HEK293T (cell line): Measurements from ENCODE around the gene SH3RF3.

Experiments used
- CTCF ChIA-PET: fragments of 350-600 bp; formaldehyde crosslinking; extraction: SDS; loops from one replicate; lab custom pipeline; 2021; ENCODE audit warnings: antibody characterized with exemption, inconsistent platforms; lab: Yijun Ruan, JAX
- POLR2A ChIA-PET: fragments of 350-600 bp; formaldehyde crosslinking; extraction: SDS; loops from one replicate; lab custom pipeline; 2020; ENCODE audit warnings: antibody characterized with exemption, inconsistent platforms; lab: Yijun Ruan, JAX
- DNase-seq: peaks from one replicate; pipeline ENCODE4 v3.0.0; 2012; ENCODE audit warnings: mixed read lengths; ENCODE audit errors: extremely low spot score
- ARNT ChIP-seq: fragments of 450-650 bp; IDR thresholded peaks from 2 replicates; pipeline ENCODE4 v1.6.1; 2017; ENCODE audit warnings: mild to moderate bottlenecking
- BHLHE40 ChIP-seq: fragments of 450-650 bp; IDR thresholded peaks from 2 replicates; pipeline ENCODE4 v1.6.1; 2016; ENCODE audit warnings: mild to moderate bottlenecking, moderate library complexity, borderline replicate concordance
- CTBP1 ChIP-seq: fragments of 450-650 bp; IDR thresholded peaks from 2 replicates; pipeline ENCODE4 v1.6.1; 2016; ENCODE audit warnings: borderline replicate concordance
- ELF4 ChIP-seq: fragments of 450-650 bp; IDR thresholded peaks from 2 replicates; pipeline ENCODE4 v1.6.1; 2017; ENCODE audit warnings: antibody characterized with exemption
- FOXA1 ChIP-seq: fragments of 450-650 bp; IDR thresholded peaks from 2 replicates; pipeline ENCODE4 v1.6.1; 2016; ENCODE audit warnings: mild to moderate bottlenecking
- FOXK2 ChIP-seq: fragments of 450-650 bp; IDR thresholded peaks from 2 replicates; pipeline ENCODE4 v1.6.1; 2016; ENCODE audit warnings: mild to moderate bottlenecking
- FOXM1 ChIP-seq: fragments of 450-650 bp; IDR thresholded peaks from 2 replicates; pipeline ENCODE4 v1.6.1; 2017; ENCODE audit warnings: mild to moderate bottlenecking, borderline replicate concordance
- HDGF ChIP-seq: fragments of 450-650 bp; IDR thresholded peaks from 2 replicates; pipeline ENCODE4 v1.6.1; 2017; ENCODE audit warnings: antibody characterized with exemption, borderline replicate concordance
- L3MBTL2 ChIP-seq: fragments of 450-650 bp; conservative IDR thresholded peaks from 2 replicates; pipeline ENCODE4 v1.6.1; 2016; ENCODE audit warnings: mild to moderate bottlenecking
- LEF1 ChIP-seq: fragments of 450-650 bp; IDR thresholded peaks from 2 replicates; pipeline ENCODE4 v1.6.1; 2017; ENCODE audit warnings: mild to moderate bottlenecking, borderline replicate concordance
- NFRKB ChIP-seq: fragments of 450-650 bp; IDR thresholded peaks from 2 replicates; pipeline ENCODE4 v1.6.1; 2016; ENCODE audit warnings: mild to moderate bottlenecking, moderate library complexity
- SP1 ChIP-seq: fragments of 450-650 bp; IDR thresholded peaks from 2 replicates; pipeline ENCODE4 v1.6.1; 2017
- SUZ12 ChIP-seq: fragments of 450-650 bp; IDR thresholded peaks from 2 replicates; pipeline ENCODE4 v1.6.1; 2016; ENCODE audit warnings: mild to moderate bottlenecking
- TARDBP ChIP-seq: fragments of 450-650 bp; IDR thresholded peaks from 2 replicates; pipeline ENCODE4 v1.6.1; 2016
- ZNF384 ChIP-seq: fragments of 450-650 bp; IDR thresholded peaks from 2 replicates; pipeline ENCODE4 v1.6.1; 2016
- TF ChIP-seq, protein P1 (sequence below): fragments of 450-650 bp; IDR thresholded peaks from 2 replicates; pipeline ENCODE4 v1.6.1; 2016

The SH3RF3 gene

DNA sequence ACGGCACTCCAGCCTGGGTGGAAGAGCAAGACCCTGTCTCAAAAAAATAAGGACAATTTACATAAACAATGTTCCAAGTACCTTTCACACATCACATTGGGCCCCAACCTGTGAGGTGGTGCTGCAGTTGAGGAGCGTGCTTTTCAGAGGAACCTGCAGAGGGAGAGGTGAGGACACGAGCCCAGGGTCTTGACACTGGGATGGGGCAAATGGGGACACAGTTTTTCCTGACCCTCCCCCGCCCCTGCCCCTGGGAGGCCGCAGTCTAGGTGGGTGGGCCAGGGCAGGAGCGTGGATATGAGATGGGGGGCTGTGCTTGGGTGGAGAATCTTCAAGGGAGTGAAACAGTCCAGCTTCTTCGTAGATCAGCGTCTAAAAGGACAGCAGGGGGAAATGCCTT, 371.9 kb downstream of the SH3RF3 start:
- ChIA-PET CTCF (interaction anchor here (0.7 kb wide), 1 partner anchor 41 kb away, joined by 3 read pairs; no protein-coding TSS in a partner anchor), POLR2A (no interaction called here)
- no peak for DNase-seq
- TF ChIP-seq ZNF384 (no peak), SUZ12 (no peak), LEF1 (no peak), ELF4 (no peak), HDGF (no peak), BHLHE40 (no peak), CTBP1 (no peak), TARDBP (no peak), SP1 (no peak), L3MBTL2 (no peak), FOXK2 (no peak), ARNT (no peak), FOXA1 (no peak), NFRKB (no peak), FOXM1 (no peak)
- TF ChIP-seq, protein P1, sequence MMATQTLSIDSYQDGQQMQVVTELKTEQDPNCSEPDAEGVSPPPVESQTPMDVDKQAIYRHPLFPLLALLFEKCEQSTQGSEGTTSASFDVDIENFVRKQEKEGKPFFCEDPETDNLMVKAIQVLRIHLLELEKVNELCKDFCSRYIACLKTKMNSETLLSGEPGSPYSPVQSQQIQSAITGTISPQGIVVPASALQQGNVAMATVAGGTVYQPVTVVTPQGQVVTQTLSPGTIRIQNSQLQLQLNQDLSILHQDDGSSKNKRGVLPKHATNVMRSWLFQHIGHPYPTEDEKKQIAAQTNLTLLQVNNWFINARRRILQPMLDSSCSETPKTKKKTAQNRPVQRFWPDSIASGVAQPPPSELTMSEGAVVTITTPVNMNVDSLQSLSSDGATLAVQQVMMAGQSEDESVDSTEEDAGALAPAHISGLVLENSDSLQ, result no peak

DNA sequence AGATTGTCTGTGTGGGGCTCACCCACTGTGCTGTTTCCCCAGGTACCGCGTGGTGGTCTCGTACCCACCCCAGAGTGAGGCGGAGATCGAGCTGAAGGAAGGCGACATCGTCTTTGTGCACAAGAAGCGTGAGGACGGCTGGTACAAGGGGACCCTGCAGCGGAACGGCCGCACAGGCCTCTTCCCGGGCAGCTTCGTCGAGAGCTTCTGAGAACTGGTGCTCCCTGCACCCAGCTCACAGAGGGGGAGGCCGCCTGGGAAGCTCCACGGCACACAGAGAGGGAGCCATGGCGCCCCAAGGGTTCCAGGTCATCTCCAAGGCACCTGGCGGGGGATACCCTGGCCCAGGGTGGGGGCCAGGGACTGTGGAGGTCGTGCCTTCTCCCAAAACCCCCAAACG, 372.5 kb downstream of the SH3RF3 start:
- TF ChIP-seq L3MBTL2 (no peak), FOXM1 (no peak), SP1 (no peak), FOXK2 (no peak), ZNF384 (no peak), TARDBP (no peak), BHLHE40 (no peak), SUZ12 (no peak), FOXA1 (no peak), ELF4 (no peak), LEF1 (no peak), HDGF (no peak), CTBP1 (no peak), NFRKB (no peak), ARNT (no peak)
- TF ChIP-seq, protein P1, result no peak
- CTCF ChIA-PET, result interaction anchor here (0.7 kb wide), 1 partner anchor 40 kb away, joined by 3 read pairs; no protein-coding TSS in a partner anchor
- no peak for DNase-seq
- POLR2A ChIA-PET, result no interaction called here

DNA sequence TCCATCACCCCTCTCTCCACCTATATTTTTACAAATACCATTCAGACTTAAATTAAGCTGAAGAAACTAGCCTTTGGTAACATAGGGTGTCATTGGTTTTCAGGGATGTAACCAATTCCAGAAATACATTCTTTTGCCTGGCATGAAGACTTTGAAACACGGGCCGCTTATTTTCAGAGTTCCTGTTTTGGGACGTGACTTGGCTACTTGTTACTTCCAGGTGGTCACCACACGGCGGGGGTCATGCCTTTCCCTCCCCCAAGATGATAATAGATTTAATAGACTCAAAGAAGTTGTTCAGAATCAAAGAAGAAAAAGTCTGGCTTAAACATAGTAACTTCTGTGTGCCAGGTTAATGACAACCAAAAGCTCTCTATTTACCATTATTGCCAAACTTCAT, 374.2 kb downstream of the SH3RF3 start:
- TF ChIP-seq BHLHE40, result no peak
- TF ChIP-seq ARNT, result no peak
- no peak for TF ChIP-seq HDGF
- no peak for TF ChIP-seq TARDBP
- no peak for TF ChIP-seq ZNF384
- no peak for TF ChIP-seq ELF4
- POLR2A ChIA-PET, result no interaction called here
- DNase-seq, result no peak
- CTCF ChIA-PET, result no interaction called here

DNA sequence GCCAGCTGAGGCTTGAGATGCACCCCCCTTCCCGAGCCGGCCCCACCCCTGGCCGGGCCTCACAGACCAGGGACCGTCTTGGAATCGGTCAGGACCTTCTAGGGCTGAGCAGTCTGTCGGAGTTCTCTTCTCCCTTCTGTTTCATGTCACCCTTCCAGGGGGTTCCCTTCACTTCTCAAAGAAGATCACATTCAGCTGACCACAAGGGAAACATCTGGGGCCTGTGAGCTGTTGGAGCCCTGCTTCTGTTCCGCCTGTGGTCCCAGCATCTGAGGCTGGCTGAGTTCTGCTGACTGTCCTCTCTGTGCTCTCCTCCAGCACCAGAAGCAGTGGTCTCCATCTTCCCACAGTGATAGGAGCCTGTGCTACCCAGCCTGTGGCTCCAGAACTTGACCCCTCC, 378.2 kb downstream of the SH3RF3 start:
- DNase-seq, result no peak
- POLR2A ChIA-PET, result no interaction called here
- CTCF ChIA-PET, result interaction anchor here (1.0 kb wide), 1 partner anchor 244 kb away, joined by 4 read pairs; no protein-coding TSS in a partner anchor
- TF ChIP-seq ZNF384 (no peak), HDGF (no peak), FOXK2 (no peak), SP1 (no peak), ELF4 (no peak), ARNT (no peak), FOXA1 (no peak), L3MBTL2 (no peak), TARDBP (no peak), CTBP1 (no peak)
- TF ChIP-seq, protein P1, result no peak

DNA sequence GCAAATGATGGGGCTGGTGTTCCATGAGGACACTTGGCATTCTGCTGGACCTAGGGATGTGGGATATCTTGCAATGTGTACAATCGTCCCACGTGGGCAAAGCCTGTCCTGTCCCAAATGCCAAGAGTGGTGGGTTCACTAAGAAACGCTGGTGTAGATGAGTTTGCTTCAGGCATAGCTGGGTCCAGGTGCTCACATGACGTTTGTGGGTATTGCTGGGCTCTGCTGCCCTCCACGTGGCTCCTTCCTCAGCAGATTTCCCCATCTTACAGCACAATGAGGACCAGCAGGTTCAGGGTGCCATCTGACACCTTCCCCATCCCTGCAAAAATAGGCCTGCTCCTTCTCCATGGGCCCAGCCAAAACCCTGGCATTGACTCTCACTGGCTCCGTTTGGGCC, 378.8 kb downstream of the SH3RF3 start:
- no peak for DNase-seq
- POLR2A ChIA-PET, result no interaction called here
- TF ChIP-seq SP1, result no peak
- TF ChIP-seq FOXM1, result no peak
- TF ChIP-seq ELF4, result no peak
- TF ChIP-seq FOXA1, result no peak
- no peak for TF ChIP-seq HDGF
- no peak for TF ChIP-seq NFRKB
- CTCF ChIA-PET, result interaction anchor here (0.7 kb wide), 1 partner anchor 511 kb away, joined by 3 read pairs; no protein-coding TSS in a partner anchor

DNA sequence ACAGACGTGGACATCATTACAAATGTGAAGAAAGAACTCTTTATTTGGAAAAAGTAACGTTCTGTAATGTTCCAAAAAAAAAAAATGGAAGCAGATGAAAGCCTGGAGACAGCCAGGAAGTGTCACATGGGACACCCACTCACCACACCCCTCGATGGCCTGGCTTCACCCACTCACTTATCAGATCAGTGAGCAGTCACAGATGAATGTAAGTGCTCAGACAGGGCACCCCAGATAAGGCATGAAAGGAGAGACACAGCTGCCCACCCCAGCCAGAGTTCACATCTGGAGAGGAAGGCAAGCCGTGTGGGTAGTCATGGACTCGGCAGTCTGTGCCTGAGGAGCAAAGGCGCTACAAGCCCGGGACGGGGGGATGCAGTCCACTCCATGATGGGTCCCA, 379.6 kb downstream of the SH3RF3 start:
- CTCF ChIA-PET, result interaction anchor here (0.7 to 1.0 kb wide), 2 partner anchors 283 to 512 kb away, joined by 3 read pairs; no protein-coding TSS in a partner anchor
- TF ChIP-seq FOXK2, result no peak
- TF ChIP-seq, protein P1, result no peak
- TF ChIP-seq L3MBTL2, result no peak
- TF ChIP-seq LEF1, result no peak
- no peak for TF ChIP-seq HDGF
- TF ChIP-seq ARNT, result no peak
- POLR2A ChIA-PET, result no interaction called here
- DNase-seq, result no peak
